ENCODE results near the gene TIGD1. TPM values are rescaled to one million over a fixed set of nuclear protein-coding genes. Genes with fewer than 3 reads are reported as not detected.

Gene TIGD1
- total and polyA plus RNA-seq, 2 of the 13 experiments (the other 11 are each of a cell fraction or from before 2014, with no cell fraction given) = 3.5 to 9.5 TPM

DNA sequence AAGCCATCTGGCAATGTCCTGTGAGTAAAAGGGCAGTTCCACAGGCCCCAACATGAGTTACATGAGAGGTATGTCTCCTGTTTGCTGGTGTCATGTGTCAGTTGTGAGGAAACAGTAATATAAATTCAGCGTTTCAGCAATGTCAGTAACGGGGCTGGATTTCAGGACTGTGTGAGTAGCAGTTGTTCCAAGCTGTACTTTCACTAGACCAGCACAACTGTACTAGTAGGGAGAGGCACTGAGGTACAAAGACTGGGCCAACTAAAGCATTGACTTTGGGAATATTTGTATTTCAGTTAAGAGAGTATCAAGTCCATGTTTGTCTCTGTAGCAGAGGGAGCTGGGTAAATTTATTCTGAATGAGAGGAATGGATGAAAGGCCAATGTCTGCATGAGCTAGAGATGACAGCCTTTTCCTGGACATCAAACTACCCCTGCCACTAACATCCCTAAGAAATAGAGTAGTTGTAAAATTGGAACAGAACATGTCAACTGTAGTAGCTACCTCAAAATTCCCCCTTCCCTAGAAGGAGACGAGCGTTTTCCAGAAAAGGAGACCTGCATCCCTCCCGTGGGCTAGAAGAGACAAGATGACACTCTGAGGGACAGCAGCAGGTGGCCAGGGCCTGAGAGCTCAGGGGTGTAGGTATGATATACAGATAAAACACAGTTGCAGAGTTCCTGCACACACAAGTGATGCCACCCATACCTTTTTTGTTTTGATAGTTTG lies 24.5 kb upstream of the TIGD1 start (continued):
- no peak for TF ChIP-seq SMAD9 (CRISPR knock-in tag; IDR thresholded peaks at IDR 0.05)
- TF ChIP-seq ZMYM3 (CRISPR knock-in tag; IDR thresholded peaks at IDR 0.05) = peak; percentile 9; the same call in 1 of the 2 replicates
- peak; percentile 69 for TF ChIP-seq ZNF143 (CRISPR knock-in tag; IDR thresholded peaks at IDR 0.05)
- TF ChIP-seq ZNF879 (CRISPR knock-in tag; IDR thresholded peaks at IDR 0.05) = 0 out of 2 replicates have a peak, but pooled peaks have one; percentile 37
- TF ChIP-seq CEBPG (CRISPR knock-in tag; IDR thresholded peaks at IDR 0.05) = peak; percentile 14; the same call in 1 of the 2 replicates
- 0 out of 2 replicates have a peak, but pooled peaks have one; percentile 23 for TF ChIP-seq ZNF136 (CRISPR knock-in tag; IDR thresholded peaks at IDR 0.05; ENCODE audit: low read depth)
- peak; percentile 55 for TF ChIP-seq ASH2L (IDR thresholded peaks at IDR 0.05; ENCODE audit: insufficient read length, low read depth, low read length)
- no peak; the same call in 1 of the 2 replicates for TF ChIP-seq ZFY (CRISPR knock-in tag; IDR thresholded peaks at IDR 0.05)
- TF ChIP-seq NFIC (IDR thresholded peaks at IDR 0.05; ENCODE audit: low read length) = peak; percentile 40; the same call in 1 of the 2 replicates
- peak; percentile 88 for TF ChIP-seq PAXIP1 (CRISPR knock-in tag; conservative IDR thresholded peaks at IDR 0.05)
- peak; percentile 55; the same call in 1 of the 2 replicates for TF ChIP-seq HDAC2 (CRISPR knock-in tag; IDR thresholded peaks at IDR 0.05)
- TF ChIP-seq RXRB (CRISPR knock-in tag; IDR thresholded peaks at IDR 0.05; ENCODE audit: borderline replicate concordance) = peak; percentile 55; the same call in 1 of the 2 replicates
- TF ChIP-seq SALL1 (CRISPR knock-in tag; IDR thresholded peaks at IDR 0.05) = peak; percentile 44; the same call in 1 of the 2 replicates
- TF ChIP-seq MED8 (CRISPR knock-in tag; IDR thresholded peaks at IDR 0.05; ENCODE audit: insufficient replicate concordance) = peak; percentile 30
- no peak for TF ChIP-seq ZNF207 (IDR thresholded peaks at IDR 0.05; ENCODE audit: borderline replicate concordance)
- no peak for TF ChIP-seq CBX1 (IDR thresholded peaks at IDR 0.05; ENCODE audit: low read depth)
- TF ChIP-seq PPARG (CRISPR knock-in tag; conservative IDR thresholded peaks at IDR 0.05) = 0 out of 2 replicates have a peak, but pooled peaks have one; percentile 45
- TF ChIP-seq KMT2B (CRISPR knock-in tag; IDR thresholded peaks at IDR 0.05) = 0 out of 2 replicates have a peak, but pooled peaks have one; percentile 7
- peak; percentile 60 for TF ChIP-seq ZSCAN25 (CRISPR knock-in tag; IDR thresholded peaks at IDR 0.05)
- TF ChIP-seq MEIS1 (CRISPR knock-in tag; IDR thresholded peaks at IDR 0.05; ENCODE audit: borderline replicate concordance) = 0 out of 2 replicates have a peak, but pooled peaks have one; percentile 6
- TF ChIP-seq PAF1 (CRISPR knock-in tag; IDR thresholded peaks at IDR 0.05) = no peak
- TF ChIP-seq, protein P1, sequence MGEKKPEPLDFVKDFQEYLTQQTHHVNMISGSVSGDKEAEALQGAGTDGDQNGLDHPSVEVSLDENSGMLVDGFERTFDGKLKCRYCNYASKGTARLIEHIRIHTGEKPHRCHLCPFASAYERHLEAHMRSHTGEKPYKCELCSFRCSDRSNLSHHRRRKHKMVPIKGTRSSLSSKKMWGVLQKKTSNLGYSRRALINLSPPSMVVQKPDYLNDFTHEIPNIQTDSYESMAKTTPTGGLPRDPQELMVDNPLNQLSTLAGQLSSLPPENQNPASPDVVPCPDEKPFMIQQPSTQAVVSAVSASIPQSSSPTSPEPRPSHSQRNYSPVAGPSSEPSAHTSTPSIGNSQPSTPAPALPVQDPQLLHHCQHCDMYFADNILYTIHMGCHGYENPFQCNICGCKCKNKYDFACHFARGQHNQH (CRISPR knock-in tag; IDR thresholded peaks at IDR 0.05) = no peak; the same call in 1 of the 2 replicates
- 0 out of 2 replicates have a peak, but pooled peaks have one; percentile 22 for TF ChIP-seq ZNF557 (CRISPR knock-in tag; IDR thresholded peaks at IDR 0.05)
- TF ChIP-seq, protein P2, sequence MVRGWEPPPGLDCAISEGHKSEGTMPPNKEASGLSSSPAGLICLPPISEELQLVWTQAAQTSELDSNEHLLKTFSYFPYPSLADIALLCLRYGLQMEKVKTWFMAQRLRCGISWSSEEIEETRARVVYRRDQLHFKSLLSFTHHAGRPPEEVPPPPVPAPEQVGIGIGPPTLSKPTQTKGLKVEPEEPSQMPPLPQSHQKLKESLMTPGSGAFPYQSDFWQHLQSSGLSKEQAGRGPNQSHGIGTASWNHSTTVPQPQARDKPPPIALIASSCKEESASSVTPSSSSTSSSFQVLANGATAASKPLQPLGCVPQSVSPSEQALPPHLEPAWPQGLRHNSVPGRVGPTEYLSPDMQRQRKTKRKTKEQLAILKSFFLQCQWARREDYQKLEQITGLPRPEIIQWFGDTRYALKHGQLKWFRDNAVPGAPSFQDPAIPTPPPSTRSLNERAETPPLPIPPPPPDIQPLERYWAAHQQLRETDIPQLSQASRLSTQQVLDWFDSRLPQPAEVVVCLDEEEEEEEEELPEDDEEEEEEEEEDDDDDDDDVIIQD (CRISPR knock-in tag; IDR thresholded peaks at IDR 0.05; ENCODE audit: low read depth) = 0 out of 2 replicates have a peak, but pooled peaks have one; percentile 33
- peak; percentile 54; the same call in 1 of the 2 replicates for TF ChIP-seq ZSCAN31 (CRISPR knock-in tag; IDR thresholded peaks at IDR 0.05; ENCODE audit: low read depth)
